Endothelial cell (in vitro differentiated cells): ENCODE measurements around the gene DUSP5. TPM values are rescaled to one million over a fixed set of nuclear protein-coding genes. Genes with fewer than 3 reads are reported as not detected.

ENCODE experiments used
- DNase-seq: peaks from one replicate; pipeline ENCODE4 v3.0.0; 2021; ENCODE audit warnings: low spot score
- H3K27ac Mint-ChIP-seq: one replicate; pipeline ENCODE4 v1.8.0; 2021; ENCODE audit warnings: mixed read lengths, inconsistent platforms; ENCODE audit not compliant: unreplicated experiment
- H3K27me3 Mint-ChIP-seq: one replicate; pipeline ENCODE4 v1.8.0; 2021; ENCODE audit warnings: mild to moderate bottlenecking, moderate library complexity, mixed read lengths, inconsistent platforms; ENCODE audit not compliant: unreplicated experiment
- H3K36me3 Mint-ChIP-seq: one replicate; pipeline ENCODE4 v1.8.0; 2021; ENCODE audit warnings: mild to moderate bottlenecking, low read depth, mixed read lengths, inconsistent platforms; ENCODE audit not compliant: unreplicated experiment
- H3K4me1 Mint-ChIP-seq: one replicate; pipeline ENCODE4 v1.8.0; 2021; ENCODE audit warnings: mild to moderate bottlenecking, mixed read lengths, inconsistent platforms; ENCODE audit not compliant: unreplicated experiment
- H3K4me3 Mint-ChIP-seq: one replicate; pipeline ENCODE4 v1.8.0; 2021; ENCODE audit warnings: mild to moderate bottlenecking, mixed read lengths, inconsistent platforms; ENCODE audit not compliant: unreplicated experiment
- H3K9me3 Mint-ChIP-seq: one replicate; pipeline ENCODE4 v1.8.0; 2021; ENCODE audit warnings: mixed read lengths, inconsistent platforms; ENCODE audit not compliant: unreplicated experiment
- CTCF ChIP-seq: fragments of 200-600 bp; sonication (generic); IDR thresholded peaks from one replicate; pipeline ENCODE4 v1.5.0; 2021; ENCODE audit warnings: antibody characterized with exemption; ENCODE audit not compliant: unreplicated experiment
- total RNA-seq: library from RNA; stranded (reverse); fragmentation: NEBNext Ultra II Directional; extraction: Animal tissue kit (Norgen Biotek cat#: 25700); gene quantifications from one replicate; pipeline ENCODE4 v1.2.1, GENCODE V29; 2021; ENCODE audit not compliant: unreplicated experiment

DUSP5 gene
- total RNA-seq, 1 donor from 2014 or later, result 46.0 TPM

GRCh38 chr10:110510730-110511129 is 13.0 kb downstream of the DUSP5 start:
- H3K27ac Mint-ChIP-seq, result peak overlapping the region; percentile 6
- H3K36me3 Mint-ChIP-seq, result peaks cover 56% of the 10 kb centered on the region
- peak overlapping the region; percentile 40 for H3K4me3 Mint-ChIP-seq

GRCh38 chr10:110511734-110512449 is 14.2 kb downstream of the DUSP5 start:
- H3K4me3 Mint-ChIP-seq, result no peak overlapping the region
- peaks cover 4% of the 10 kb centered on the region for H3K27me3 Mint-ChIP-seq
- no peak overlapping the region for H3K27ac Mint-ChIP-seq
- TF ChIP-seq CTCF, result no peak
- no peaks in the 10 kb centered on the region for H3K9me3 Mint-ChIP-seq
- no peak for DNase-seq
- H3K4me1 Mint-ChIP-seq, result peaks cover 19% of the 10 kb centered on the region
- H3K36me3 Mint-ChIP-seq, result peaks cover 56% of the 10 kb centered on the region

More at GRCh38 chr10:110510730-110511129, 13.0 kb downstream of the DUSP5 start:
- Mint-ChIP-seq H3K9me3 (no peaks in the 10 kb centered on the region), H3K4me1 (peaks cover 30% of the 10 kb centered on the region), H3K27me3 (peaks cover 6% of the 10 kb centered on the region)
- TF ChIP-seq CTCF, result no peak
- DNase-seq, result no peak

- Mint-ChIP-seq H3K36me3 (peaks cover 52% of the 10 kb centered on the region), H3K9me3 (no peaks in the 10 kb centered on the region), H3K4me1 (peaks cover 16% of the 10 kb centered on the region), H3K27me3 (peaks cover 2% of the 10 kb centered on the region), H3K4me3 (no peak overlapping the region), H3K27ac (no peak overlapping the region)
- DNase-seq, result no peak
- TF ChIP-seq CTCF, result no peak
Observed at GRCh38 chr10:110512461-110513187, 14.9 kb downstream of the DUSP5 start.

GRCh38 chr10:110513949-110514348 is 16.2 kb downstream of the DUSP5 start:
- Mint-ChIP-seq H3K4me3 (no peak overlapping the region), H3K27me3 (peaks cover 2% of the 10 kb centered on the region), H3K4me1 (peaks cover 4% of the 10 kb centered on the region), H3K36me3 (peaks cover 41% of the 10 kb centered on the region), H3K27ac (peak overlapping the region; percentile 32), H3K9me3 (no peaks in the 10 kb centered on the region)
- no peak for TF ChIP-seq CTCF
- no peak for DNase-seq

- H3K36me3 Mint-ChIP-seq, result peaks cover 38% of the 10 kb centered on the region
- DNase-seq, result no peak
- no peak overlapping the region for H3K4me3 Mint-ChIP-seq
- no peaks in the 10 kb centered on the region for H3K4me1 Mint-ChIP-seq
- H3K9me3 Mint-ChIP-seq, result no peaks in the 10 kb centered on the region
- H3K27ac Mint-ChIP-seq, result no peak overlapping the region
- H3K27me3 Mint-ChIP-seq, result peaks cover 2% of the 10 kb centered on the region
- TF ChIP-seq CTCF, result no peak
Observed at GRCh38 chr10:110514848-110515247, 17.1 kb downstream of the DUSP5 start.
